Measurements from ENCODE around the gene WASHC2A.
"Not testable (repeated sequence)": the region's sequence is repeated elsewhere in the genome, so short reads cannot be mapped to it uniquely, and the experiment has no call there.

The WASHC2A gene

DNA sequence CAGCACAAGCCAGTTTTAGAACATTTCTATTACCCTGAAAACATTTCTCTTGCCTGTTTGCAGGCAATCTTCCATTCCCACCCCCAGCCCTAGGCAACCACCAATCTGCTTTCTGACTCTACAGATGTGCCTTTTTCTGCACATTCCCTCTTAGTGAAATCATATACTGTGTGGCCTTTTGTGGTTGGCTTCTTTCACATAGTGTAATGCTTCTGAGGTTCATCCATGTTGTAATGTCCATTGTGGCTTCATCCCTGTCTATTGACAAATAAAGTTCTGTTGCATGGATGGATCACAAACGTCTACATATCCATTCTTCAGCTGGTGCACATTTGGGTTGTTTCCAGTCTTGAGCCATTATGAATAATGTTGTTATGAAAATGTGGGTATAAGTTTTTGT, 77.8 kb downstream of the WASHC2A start:
- not testable (repeated sequence) for DNase-seq (ENCODE audit: low read depth)

- DNase-seq (ENCODE audit: low read depth): no peak
Measured at GRCh38 chr10:50152792-50153272, 85.1 kb downstream of the WASHC2A start.

- not testable (repeated sequence) for DNase-seq (ENCODE audit: low read depth)
Measured at GRCh38 chr10:50157868-50158267, 90.1 kb downstream of the WASHC2A start.

GRCh38 chr10:50159856-50160255, 92.1 kb downstream of the WASHC2A start:
- not testable (repeated sequence) for DNase-seq (ENCODE audit: low read depth)

GRCh38 chr10:50165038-50165437, 97.3 kb downstream of the WASHC2A start:
- not testable (repeated sequence) for DNase-seq (ENCODE audit: low read depth)

GRCh38 chr10:50167833-50168232, 100.1 kb downstream of the WASHC2A start:
- DNase-seq (ENCODE audit: low read depth): not testable (repeated sequence)

GRCh38 chr10:50169506-50169905, 101.8 kb downstream of the WASHC2A start:
- DNase-seq (ENCODE audit: low read depth): not testable (repeated sequence)

GRCh38 chr10:50174788-50175525, 107.2 kb downstream of the WASHC2A start:
- not testable (repeated sequence) for DNase-seq (ENCODE audit: low read depth)

Measured in stimulated activated CD4-positive, alpha-beta T cell treated with anti-CD3 and anti-CD28 coated beads, Interleukin-2, amount 100 ng/mL, for 4 hours (primary cell).